Left ventricle myocardium inferior (tissue), 1 donor: ENCODE results near the gene DNM1. TPM values are rescaled to one million over a fixed set of nuclear protein-coding genes. Genes with fewer than 3 reads are reported as not detected.

Experiments
- DNase-seq: peaks from one replicate; pipeline ENCODE4 v3.0.0-alpha.2; 2020
- H3K27ac ChIP-seq: fragments of 200-600 bp; replicated peaks from 2 replicates; pipeline ENCODE4 v1.8.0; 2021
- H3K27me3 ChIP-seq: fragments of 200-600 bp; 2 replicates; pipeline ENCODE4 v1.8.0; 2021; ENCODE audit warnings: low read depth
- H3K36me3 ChIP-seq: fragments of 200-600 bp; 2 replicates; pipeline ENCODE4 v1.8.0; 2021
- H3K4me1 ChIP-seq: fragments of 200-600 bp; 2 replicates; pipeline ENCODE4 v1.8.0; 2021
- H3K4me3 ChIP-seq: fragments of 200-600 bp; 2 replicates; pipeline ENCODE4 v1.8.0; 2021; ENCODE audit warnings: mild to moderate bottlenecking, moderate library complexity
- H3K9me3 ChIP-seq: fragments of 200-600 bp; replicated peaks from 2 replicates; pipeline ENCODE4 v1.8.0; 2021
- intact Hi-C: fragments of 100-400 bp; cut with micrococcal nuclease; formaldehyde crosslinking; loops from one replicate; pipeline ENCODE4 v1.11.0; 2022
- total RNA-seq: library from RNA; stranded (reverse); fragmentation: NEBNext Ultra II Directional; extraction: Animal tissue kit (Norgen Biotek cat#: 25700); gene quantifications from one replicate; pipeline ENCODE4 v1.2.1, GENCODE V29; 2021
- TF ChIP-seq, protein P1 (sequence below): fragments of 200-600 bp; IDR thresholded peaks from 2 replicates; pipeline ENCODE4 v1.8.0; 2021; ENCODE audit warnings: antibody characterized with exemption, mild to moderate bottlenecking, borderline replicate concordance
- donor health status: DM: no; HTN: yes; CAD: no; lungs with severe emphysema.

DNM1 gene
- total RNA-seq, 1 donor from 2014 or later, result 4.9 TPM

DNA sequence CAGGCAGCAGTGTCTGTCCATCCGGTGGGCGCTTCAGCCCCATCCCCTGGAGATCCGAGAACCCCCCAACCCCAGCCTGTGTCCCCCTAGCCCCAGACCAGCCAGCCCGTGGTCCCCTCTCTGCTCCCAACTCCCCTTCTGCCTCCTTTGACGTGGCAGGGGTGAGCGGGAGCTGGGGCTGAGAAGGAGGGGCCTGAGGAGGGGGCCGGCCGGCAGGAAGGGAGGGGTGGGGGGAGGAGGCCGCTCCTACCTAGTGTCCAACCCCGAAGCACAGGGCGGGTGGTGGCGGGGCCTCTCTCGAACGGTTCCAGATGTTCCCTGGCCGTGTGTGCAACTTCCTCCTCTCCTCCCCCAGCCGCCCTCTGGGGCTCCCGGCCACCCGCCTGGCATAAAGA lies 41.7 kb downstream of the DNM1 start:
- H3K36me3 ChIP-seq, result no peaks in the 10 kb centered on the region
- no peaks in the 10 kb centered on the region for H3K9me3 ChIP-seq
- H3K27ac ChIP-seq, result peak overlapping the region; percentile 79
- TF ChIP-seq, protein P1, sequence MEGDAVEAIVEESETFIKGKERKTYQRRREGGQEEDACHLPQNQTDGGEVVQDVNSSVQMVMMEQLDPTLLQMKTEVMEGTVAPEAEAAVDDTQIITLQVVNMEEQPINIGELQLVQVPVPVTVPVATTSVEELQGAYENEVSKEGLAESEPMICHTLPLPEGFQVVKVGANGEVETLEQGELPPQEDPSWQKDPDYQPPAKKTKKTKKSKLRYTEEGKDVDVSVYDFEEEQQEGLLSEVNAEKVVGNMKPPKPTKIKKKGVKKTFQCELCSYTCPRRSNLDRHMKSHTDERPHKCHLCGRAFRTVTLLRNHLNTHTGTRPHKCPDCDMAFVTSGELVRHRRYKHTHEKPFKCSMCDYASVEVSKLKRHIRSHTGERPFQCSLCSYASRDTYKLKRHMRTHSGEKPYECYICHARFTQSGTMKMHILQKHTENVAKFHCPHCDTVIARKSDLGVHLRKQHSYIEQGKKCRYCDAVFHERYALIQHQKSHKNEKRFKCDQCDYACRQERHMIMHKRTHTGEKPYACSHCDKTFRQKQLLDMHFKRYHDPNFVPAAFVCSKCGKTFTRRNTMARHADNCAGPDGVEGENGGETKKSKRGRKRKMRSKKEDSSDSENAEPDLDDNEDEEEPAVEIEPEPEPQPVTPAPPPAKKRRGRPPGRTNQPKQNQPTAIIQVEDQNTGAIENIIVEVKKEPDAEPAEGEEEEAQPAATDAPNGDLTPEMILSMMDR, result no peak
- H3K4me1 ChIP-seq, result peaks cover 29% of the 10 kb centered on the region
- peak overlapping the region; percentile 62 for H3K4me3 ChIP-seq
- no peaks in the 10 kb centered on the region for H3K27me3 ChIP-seq
- intact Hi-C loops, result no loop called here
- DNase-seq, result peak; percentile 88

DNA sequence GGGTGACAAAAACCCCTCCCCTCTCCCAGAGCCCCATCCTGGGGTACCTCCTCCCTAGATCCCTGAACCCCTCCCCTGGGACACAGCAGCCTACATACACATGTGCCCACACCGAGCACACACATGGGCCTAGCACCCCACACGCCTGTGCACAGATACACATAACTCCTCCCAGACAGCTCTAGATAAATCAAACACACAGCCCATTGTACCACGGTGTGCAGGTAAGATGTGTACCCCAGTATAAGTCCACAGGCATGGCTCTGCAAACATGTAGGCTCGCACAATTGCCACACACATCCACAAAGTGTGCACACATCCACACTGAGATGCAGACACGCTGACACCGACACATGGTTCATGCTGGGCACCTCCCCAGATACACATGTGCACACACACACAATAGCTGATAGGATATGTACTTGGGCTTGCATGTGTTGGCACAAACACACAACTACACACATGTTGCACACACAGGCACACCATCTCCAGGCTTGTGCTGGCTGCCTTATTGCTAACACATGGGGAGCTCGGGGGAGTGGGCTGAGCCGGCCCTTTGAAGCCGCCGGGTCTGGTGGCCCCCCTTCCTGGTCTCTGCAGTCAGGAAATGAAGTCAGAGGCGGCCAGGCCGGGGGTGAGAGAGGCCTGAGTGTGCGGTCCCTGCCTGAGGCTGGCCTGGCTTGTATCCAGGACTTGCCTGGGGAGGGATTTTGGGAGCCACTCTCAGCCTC lies 42.4 kb downstream of the DNM1 start:
- TF ChIP-seq, protein P1, result no peak
- Histone ChIP-seq H3K27ac (peak overlapping the region; percentile 79), H3K4me1 (peaks cover 37% of the 10 kb centered on the region), H3K4me3 (peak overlapping the region; percentile 62), H3K27me3 (peaks cover 5% of the 10 kb centered on the region), H3K9me3 (no peaks in the 10 kb centered on the region), H3K36me3 (no peaks in the 10 kb centered on the region)
- peak; percentile 53 for DNase-seq
- intact Hi-C loops, result no loop called here

DNA sequence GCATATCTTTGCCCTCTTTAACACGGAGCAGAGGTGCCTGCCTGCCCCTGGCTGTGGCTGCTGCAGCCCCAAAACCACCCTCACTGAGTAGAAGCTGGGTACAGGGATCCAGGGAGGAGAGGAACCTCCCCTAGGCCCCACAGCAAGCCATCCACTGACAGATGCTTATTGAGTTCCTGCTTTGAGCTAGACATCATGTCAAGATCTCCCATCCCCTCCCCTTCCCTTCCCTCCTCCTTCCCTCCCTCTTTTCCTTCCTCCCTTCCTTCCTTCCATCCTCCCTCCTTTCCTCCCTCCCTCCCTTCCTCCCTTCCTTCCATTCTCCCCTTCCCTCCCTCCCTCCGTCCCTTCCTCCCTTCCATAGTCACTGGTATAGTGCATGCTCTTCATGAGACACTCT lies 43.3 kb downstream of the DNM1 start:
- DNase-seq, result no peak
- no peak overlapping the region for H3K4me3 ChIP-seq
- intact Hi-C loops, result no loop called here
- TF ChIP-seq, protein P1, result no peak
- peaks cover 46% of the 10 kb centered on the region for H3K4me1 ChIP-seq
- peak overlapping the region; percentile 79 for H3K27ac ChIP-seq
- H3K36me3 ChIP-seq, result no peaks in the 10 kb centered on the region
- H3K9me3 ChIP-seq, result no peaks in the 10 kb centered on the region
- H3K27me3 ChIP-seq, result peaks cover 14% of the 10 kb centered on the region

DNA sequence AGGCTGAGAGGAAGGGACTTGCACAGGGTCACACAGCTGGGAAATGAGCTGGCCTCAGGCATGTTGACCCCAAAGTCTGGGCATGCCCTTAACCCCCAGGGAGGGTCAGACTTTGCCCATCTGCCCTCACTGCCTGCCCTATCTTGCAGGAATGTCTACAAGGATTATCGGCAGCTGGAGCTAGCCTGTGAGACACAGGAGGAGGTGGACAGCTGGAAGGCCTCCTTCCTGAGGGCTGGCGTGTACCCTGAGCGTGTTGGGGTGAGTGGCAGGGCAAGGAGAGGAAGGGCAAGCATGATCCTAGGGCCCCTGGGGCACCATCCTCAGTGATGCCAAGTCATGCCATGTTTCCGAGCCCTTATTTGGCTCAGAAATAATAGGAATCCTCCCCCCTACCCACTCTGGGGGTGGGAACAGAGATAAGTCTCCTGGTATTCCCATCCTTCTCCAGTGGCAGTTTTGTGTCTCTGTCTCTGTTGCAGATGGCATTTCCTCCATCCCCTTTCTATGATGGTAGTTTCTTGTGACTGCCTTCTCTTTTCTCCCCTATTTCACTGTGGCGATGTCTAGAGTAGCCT lies 44.1 kb downstream of the DNM1 start:
- TF ChIP-seq, protein P1, result no peak
- Histone ChIP-seq H3K4me1 (peaks cover 50% of the 10 kb centered on the region), H3K9me3 (no peaks in the 10 kb centered on the region), H3K27me3 (peaks cover 23% of the 10 kb centered on the region), H3K4me3 (no peak overlapping the region), H3K27ac (no peak overlapping the region), H3K36me3 (no peaks in the 10 kb centered on the region)
- intact Hi-C loops, result no loop called here
- DNase-seq, result no peak

DNA sequence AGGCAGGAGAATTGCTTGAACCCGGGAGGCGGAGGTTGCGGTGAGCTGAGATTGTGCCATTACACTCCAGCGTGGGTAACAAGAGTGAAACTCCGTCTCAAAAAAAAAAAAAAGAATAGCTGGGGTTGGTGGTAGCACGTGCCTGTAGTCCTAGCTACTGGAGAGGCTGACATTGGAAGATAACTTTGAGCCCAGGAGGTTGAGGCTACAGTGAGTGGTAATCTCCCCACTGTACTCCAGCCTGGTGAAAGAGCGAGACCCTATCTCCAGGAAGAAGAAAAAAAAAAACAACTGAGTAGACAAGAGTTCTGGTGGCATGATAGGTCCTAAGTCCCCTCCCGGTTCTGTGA lies 46.4 kb downstream of the DNM1 start:
- no peak overlapping the region for H3K27ac ChIP-seq
- TF ChIP-seq, protein P1, result no peak
- no peaks in the 10 kb centered on the region for H3K9me3 ChIP-seq
- no peaks in the 10 kb centered on the region for H3K36me3 ChIP-seq
- no peak for DNase-seq
- H3K4me3 ChIP-seq, result no peak overlapping the region
- intact Hi-C loops, result no loop called here
- peaks cover 42% of the 10 kb centered on the region for H3K4me1 ChIP-seq
- peaks cover 30% of the 10 kb centered on the region for H3K27me3 ChIP-seq
